ENCODE results near the gene FOXC1.

The FOXC1 gene

DNA sequence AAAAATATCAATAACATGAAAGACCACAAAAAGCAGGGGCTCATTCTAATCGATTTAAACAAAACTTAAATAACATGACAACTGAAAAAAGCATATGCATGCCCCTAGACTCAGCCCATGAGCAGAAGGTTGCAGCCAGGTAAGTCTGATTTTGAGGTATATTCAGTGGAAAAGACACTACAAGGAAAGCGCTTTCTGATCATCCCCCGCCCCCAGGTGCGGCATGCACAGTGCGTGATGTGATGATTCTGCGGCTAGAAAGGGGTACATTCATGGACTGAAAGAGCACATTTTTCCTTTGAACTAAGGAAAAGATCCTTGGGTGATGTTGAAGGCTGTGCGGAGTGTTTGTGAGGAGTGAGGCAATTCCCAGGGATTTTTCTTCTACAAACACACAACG, 16.9 kb upstream of the FOXC1 start:
- H3K4me3 ChIP-seq (ENCODE audit: low read depth, low read length) = no peak overlapping the region
- TF ChIP-seq, protein P1, sequence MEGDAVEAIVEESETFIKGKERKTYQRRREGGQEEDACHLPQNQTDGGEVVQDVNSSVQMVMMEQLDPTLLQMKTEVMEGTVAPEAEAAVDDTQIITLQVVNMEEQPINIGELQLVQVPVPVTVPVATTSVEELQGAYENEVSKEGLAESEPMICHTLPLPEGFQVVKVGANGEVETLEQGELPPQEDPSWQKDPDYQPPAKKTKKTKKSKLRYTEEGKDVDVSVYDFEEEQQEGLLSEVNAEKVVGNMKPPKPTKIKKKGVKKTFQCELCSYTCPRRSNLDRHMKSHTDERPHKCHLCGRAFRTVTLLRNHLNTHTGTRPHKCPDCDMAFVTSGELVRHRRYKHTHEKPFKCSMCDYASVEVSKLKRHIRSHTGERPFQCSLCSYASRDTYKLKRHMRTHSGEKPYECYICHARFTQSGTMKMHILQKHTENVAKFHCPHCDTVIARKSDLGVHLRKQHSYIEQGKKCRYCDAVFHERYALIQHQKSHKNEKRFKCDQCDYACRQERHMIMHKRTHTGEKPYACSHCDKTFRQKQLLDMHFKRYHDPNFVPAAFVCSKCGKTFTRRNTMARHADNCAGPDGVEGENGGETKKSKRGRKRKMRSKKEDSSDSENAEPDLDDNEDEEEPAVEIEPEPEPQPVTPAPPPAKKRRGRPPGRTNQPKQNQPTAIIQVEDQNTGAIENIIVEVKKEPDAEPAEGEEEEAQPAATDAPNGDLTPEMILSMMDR (IDR thresholded peaks at IDR 0.05; ENCODE audit: insufficient read depth, low read length, missing control alignments) = no peak
- ChIA-PET POLR2A (no interaction called here), CTCF (interaction anchor here (1.0 to 6.6 kb wide), 4 partner anchors 11 to 1157 kb away, joined by 3 to 53 read pairs (median 6); partner anchors contain the start of gene MYLK4)
- DNase-seq (ENCODE audit: low read depth, low spot score) = no peak

DNA sequence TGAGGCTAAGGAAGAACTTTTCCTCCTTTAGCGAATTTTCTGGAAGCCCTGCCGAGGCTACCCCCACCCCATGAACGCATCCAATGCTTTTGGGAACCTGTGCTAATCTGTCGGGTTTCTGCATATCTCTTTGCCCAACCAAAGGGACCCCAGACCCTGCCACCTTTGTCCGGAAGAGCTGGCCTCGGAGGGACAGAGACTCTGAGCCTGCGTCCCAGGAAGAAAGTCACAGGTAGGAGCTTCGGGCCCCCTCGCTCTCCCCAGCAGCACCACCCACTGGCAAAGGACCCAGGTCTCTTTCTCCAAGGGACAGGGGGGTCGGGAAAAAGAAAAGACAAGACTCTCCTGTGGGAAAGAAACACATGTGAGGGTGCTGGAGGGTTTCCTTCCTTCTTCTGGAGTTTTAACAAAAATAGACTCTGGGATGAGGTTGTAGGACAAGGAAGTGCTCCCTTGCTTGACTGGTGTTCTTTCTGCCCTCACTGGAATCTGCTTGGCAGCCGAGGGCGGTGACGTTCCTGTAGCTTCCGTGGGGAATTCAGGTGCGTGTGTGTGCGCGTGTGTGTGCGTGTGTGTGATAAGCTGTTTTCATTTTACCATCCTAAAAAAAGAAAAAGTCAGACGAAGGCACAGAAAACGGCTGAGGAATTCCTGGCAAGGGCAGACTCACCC, 16.3 kb upstream of the FOXC1 start:
- no peak overlapping the region for H3K4me3 ChIP-seq (ENCODE audit: low read depth, low read length)
- DNase-seq (ENCODE audit: low read depth, low spot score) = no peak
- TF ChIP-seq, protein P1 (IDR thresholded peaks at IDR 0.05; ENCODE audit: insufficient read depth, low read length, missing control alignments) = no peak
- ChIA-PET POLR2A (no interaction called here), CTCF (interaction anchor here (1.0 to 7.2 kb wide), 5 partner anchors 9 to 1157 kb away, joined by 3 to 106 read pairs (median 11); partner anchors contain the start of gene MYLK4)

DNA sequence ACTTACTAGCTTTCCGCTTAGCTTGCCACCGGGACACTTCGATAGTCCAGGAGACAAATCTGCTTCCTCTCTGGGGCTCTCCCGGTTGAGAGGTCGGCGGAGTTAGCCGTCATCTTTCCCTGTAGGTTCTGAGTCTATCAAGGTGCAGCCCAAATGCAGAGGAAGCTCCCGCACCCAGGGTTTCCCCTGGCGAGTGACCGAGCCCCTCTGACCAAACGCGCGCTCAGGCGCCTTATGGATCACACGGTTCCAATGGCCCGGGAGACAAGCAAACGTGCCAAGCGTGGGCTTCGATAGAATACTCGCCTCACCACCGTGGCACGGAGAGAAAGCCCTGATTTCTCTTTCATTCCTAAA, 15.8 kb upstream of the FOXC1 start:
- no peak for DNase-seq (ENCODE audit: low read depth, low spot score)
- ChIA-PET POLR2A (no interaction called here), CTCF (interaction anchor here (1.0 to 7.2 kb wide), 6 partner anchors 9 to 1156 kb away, joined by 3 to 106 read pairs (median 32); partner anchors contain the start of gene MYLK4)
- TF ChIP-seq, protein P1 (IDR thresholded peaks at IDR 0.05; ENCODE audit: insufficient read depth, low read length, missing control alignments) = no peak
- no peak overlapping the region for H3K4me3 ChIP-seq (ENCODE audit: low read depth, low read length)

DNA sequence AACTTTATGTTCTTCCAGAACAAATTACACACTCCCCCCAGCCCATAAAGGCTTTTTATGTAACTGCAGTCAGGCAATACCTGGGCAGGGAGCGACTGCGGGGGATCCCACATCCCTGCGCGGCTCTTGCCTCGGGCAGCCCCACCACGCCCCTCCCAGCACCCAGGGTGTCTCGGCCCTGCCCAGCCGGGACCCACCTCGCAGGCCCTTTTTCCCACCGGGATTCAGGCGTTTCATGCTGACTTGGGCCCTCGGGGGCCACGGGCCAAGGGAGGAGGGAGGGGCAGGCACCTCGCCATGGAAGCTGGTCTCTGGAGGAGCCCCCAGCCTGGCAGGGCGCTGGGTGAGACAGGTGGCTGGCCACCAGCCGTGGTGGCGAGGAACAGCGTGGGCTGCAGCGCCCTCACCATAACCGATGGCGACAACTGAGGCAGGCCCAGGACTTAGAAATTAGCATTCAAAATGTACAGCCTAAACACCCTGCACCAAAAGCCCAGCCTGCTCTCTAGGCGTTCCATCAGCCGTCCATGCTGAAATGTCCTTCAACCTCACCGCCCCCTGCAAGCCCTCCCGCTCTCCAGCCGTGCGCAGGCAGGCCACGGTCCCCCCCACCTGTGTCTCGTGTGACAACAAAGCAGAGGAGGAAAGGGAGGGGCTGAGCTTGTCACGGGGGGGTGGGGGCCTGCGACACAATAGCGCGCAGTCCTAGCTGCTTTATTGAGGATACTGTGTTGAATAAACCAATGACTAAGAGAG, 15.1 kb upstream of the FOXC1 start:
- POLR2A ChIA-PET = no interaction called here

DNA sequence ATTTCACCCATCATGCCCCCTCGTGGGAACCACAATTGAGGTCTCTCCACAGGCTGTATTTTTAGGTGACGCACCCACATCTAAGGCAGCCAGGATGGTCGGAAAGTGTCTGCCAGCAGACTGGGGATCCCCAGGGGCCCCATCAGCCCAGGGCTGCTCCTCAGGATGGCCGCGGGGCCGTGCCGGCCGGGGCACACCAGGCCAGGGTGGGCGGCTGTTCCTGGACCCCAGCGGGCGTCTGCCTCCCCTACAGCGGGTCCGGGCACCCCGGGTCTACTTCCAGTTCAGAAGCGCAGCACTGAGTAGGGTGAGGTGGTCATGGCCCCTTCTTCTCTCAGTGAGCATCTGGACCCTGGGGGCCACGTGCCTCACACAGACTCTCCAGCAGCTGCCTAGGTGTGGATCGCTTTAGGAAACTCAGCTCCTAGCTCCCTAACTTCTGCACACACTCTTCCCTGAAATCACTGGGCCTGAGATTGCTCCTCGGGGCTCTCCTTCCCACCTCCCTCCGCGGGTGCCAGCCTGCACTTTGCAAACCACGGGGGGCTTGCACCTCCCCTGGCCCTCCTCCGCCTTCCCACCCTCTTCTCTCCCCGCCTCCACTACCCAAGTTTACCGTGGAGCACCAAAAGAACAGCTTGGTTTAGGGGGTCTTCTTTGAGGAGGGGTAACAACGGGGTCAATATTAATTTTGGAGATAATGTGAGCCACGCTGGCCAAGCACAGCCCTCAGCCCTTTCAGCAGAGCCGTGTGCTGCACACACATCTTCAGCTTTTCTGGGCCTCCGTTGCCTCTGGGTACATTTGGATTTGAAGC, 14.2 kb upstream of the FOXC1 start:
- TF ChIP-seq, protein P1 (IDR thresholded peaks at IDR 0.05; ENCODE audit: insufficient read depth, low read length, missing control alignments) = no peak
- DNase-seq (ENCODE audit: low read depth, low spot score) = no peak
- ChIA-PET POLR2A (no interaction called here), CTCF (interaction anchor here (0.7 to 9.1 kb wide), 63 partner anchors 8 to 1388 kb away, joined by 3 to 140 read pairs (median 5); partner anchors contain the start of gene MYLK4)
- H3K4me3 ChIP-seq (ENCODE audit: low read depth, low read length) = no peak overlapping the region

More for the DNA sequence above, 15.1 kb upstream of the FOXC1 start:
- TF ChIP-seq, protein P1 (IDR thresholded peaks at IDR 0.05; ENCODE audit: insufficient read depth, low read length, missing control alignments) = no peak
- CTCF ChIA-PET = interaction anchor here (0.7 to 9.1 kb wide), 22 partner anchors 10 to 1245 kb away, joined by 3 to 140 read pairs (median 8); partner anchors contain the start of gene MYLK4
- no peak for DNase-seq (ENCODE audit: low read depth, low spot score)
- no peak overlapping the region for H3K4me3 ChIP-seq (ENCODE audit: low read depth, low read length)
